Ectodermal cell (in vitro differentiated cells): ENCODE results near the gene MMP7.

Experiments
- H3K27ac ChIP-seq: 2 replicates; pipeline ENCODE4 v1.7.0; 2013; ENCODE audit warnings: mild to moderate bottlenecking, low read depth, low read length; ENCODE audit not compliant: insufficient read depth, poor library complexity, severe bottlenecking
- H3K27me3 ChIP-seq: 2 replicates; pipeline ENCODE4 v1.7.0; 2013; ENCODE audit warnings: mild to moderate bottlenecking, low read length; ENCODE audit not compliant: insufficient read depth, control insufficient read depth, poor library complexity, severe bottlenecking
- H3K36me3 ChIP-seq: one replicate; pipeline ENCODE4 v1.7.0; 2013; ENCODE audit warnings: low read length; ENCODE audit not compliant: control insufficient read depth, insufficient read depth
- H3K4me1 ChIP-seq: one replicate; pipeline ENCODE4 v1.7.0; 2013; ENCODE audit warnings: low read length; ENCODE audit not compliant: control insufficient read depth, insufficient read depth
- H3K4me3 ChIP-seq: 2 replicates; pipeline ENCODE4 v1.7.0; 2013; ENCODE audit warnings: low read depth, low read length, control low read depth; ENCODE audit not compliant: insufficient read depth
- H3K9me3 ChIP-seq: 2 replicates; pipeline ENCODE4 v1.7.0; 2013; ENCODE audit warnings: mild to moderate bottlenecking, low read length, moderate library complexity; ENCODE audit not compliant: control insufficient read depth
- WGBS, 2 experiments: methylation state at CpG; one replicate each; pipeline ENCODE4 v1.1.7; 2013; ENCODE audit warnings: missing lambda C conversion rate in 2 of 2; 5-methylcytosine and 5-hydroxymethylcytosine counted together

Gene MMP7

DNA sequence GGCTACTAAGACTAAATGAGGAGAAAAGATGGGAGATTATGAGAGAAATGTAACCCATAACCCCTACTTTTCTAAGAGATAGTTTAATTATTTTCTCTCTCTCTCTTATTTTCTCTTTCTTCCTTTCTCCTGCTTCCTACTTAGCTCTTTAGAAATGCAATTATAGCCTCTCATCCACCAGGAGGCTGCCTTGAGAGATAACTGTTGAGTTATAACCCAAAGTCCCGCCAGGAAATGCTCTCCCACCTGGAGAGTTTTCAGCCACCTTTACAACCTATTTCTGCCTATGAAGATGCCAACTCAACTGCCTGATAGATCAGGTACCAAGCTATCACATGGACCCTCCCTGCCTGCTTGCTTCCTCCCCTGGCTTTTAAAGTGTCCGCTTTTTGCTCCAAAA lies 44.0 kb downstream of the MMP7 start:
- no peaks in the 10 kb centered on the region for H3K36me3 ChIP-seq
- H3K27me3 ChIP-seq = no peaks in the 10 kb centered on the region
- no peaks in the 10 kb centered on the region for H3K4me1 ChIP-seq
- 82 to 85% methylated on average over 2 of the region's 2 CpGs for WGBS, 2 experiments
- H3K4me3 ChIP-seq = no peak overlapping the region
- no peak overlapping the region for H3K27ac ChIP-seq
- no peaks in the 10 kb centered on the region for H3K9me3 ChIP-seq

DNA sequence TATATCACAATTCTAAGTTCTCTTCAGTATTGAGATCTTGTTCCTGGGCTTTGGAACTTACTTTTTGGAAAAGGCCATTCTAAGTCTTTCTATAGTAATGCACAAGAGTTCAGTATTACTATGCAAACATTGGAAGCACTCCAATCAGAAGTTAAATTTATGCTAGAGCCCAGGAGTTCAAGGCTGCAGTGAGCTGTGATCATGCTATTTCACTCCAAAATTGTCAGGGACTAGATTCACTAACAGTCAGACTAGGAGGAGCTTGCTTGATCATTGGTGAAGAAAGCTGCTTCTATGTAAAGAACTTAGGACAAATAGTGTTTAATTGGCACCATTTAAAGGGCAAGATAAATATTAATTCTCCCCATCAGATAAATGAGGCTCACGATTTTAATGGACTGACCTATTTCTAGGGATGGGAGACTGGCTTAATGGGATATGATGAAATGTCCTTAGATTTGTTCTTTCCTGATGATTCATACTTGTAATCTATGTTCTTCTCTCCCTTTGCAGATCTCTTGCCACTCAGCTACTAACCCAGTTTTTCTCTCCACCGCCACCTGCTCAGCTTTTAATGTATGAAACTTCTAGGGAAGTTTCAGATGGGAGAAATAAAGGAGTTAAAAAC lies 45.3 kb downstream of the MMP7 start:
- whole genome bisulfite sequencing, 2 experiments = 90% methylated on average over 2 of the region's 2 CpGs; no CpG with 5 or more reads in 1 of the 2 experiments
- Histone ChIP-seq H3K9me3 (no peaks in the 10 kb centered on the region), H3K36me3 (no peaks in the 10 kb centered on the region), H3K4me1 (no peaks in the 10 kb centered on the region), H3K4me3 (no peak overlapping the region), H3K27ac (no peak overlapping the region), H3K27me3 (no peaks in the 10 kb centered on the region)

DNA sequence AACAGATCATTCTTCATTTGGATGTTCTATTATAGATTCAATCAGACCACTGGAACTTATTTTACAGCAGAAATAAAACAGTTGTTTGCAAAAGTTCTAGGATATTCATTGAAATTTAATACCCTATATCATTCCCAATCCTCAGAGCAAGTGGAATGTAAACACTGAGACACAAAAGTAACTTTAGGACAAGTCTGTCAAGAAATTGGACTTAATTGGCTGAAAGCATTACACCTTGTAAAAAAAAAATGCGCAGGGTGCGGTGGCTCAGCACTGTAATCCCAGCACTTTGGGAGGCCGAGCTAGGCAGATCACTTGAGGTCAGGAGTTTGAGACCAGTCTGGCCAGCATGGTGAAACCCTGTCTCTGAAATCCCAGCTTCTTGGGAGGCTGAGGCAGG lies 48.1 kb downstream of the MMP7 start:
- Histone ChIP-seq H3K27me3 (no peaks in the 10 kb centered on the region), H3K4me3 (no peak overlapping the region), H3K27ac (no peak overlapping the region), H3K4me1 (no peaks in the 10 kb centered on the region), H3K36me3 (no peaks in the 10 kb centered on the region), H3K9me3 (no peaks in the 10 kb centered on the region)
- whole genome bisulfite sequencing, 2 experiments = 62 to 64% methylated on average over 3 of the region's 3 CpGs

DNA sequence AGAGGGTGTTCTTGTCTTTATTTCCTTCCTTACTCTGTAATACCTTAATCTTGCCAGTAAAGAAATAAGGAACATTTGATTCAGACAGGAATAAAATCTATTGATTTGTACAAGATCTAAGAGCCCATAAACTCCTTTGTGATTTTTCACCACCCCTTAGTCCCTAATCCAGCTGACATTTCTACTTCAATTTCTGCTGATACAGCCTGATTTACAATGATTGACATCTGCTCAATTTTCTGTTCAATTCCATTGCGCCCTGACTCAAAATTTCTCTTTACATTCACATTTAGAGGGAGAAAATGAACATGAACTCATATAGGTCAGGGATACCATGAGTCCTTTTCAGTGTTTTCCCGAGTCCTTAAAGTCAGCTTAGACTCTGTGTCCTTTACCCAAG lies 50.8 kb downstream of the MMP7 start:
- H3K27me3 ChIP-seq = no peaks in the 10 kb centered on the region
- 96% methylated on average over 2 of the region's 2 CpGs for WGBS, 2 experiments
- peaks cover 5% of the 10 kb centered on the region for H3K4me1 ChIP-seq
- H3K4me3 ChIP-seq = no peak overlapping the region
- no peak overlapping the region for H3K27ac ChIP-seq
- no peaks in the 10 kb centered on the region for H3K9me3 ChIP-seq
- no peaks in the 10 kb centered on the region for H3K36me3 ChIP-seq

DNA sequence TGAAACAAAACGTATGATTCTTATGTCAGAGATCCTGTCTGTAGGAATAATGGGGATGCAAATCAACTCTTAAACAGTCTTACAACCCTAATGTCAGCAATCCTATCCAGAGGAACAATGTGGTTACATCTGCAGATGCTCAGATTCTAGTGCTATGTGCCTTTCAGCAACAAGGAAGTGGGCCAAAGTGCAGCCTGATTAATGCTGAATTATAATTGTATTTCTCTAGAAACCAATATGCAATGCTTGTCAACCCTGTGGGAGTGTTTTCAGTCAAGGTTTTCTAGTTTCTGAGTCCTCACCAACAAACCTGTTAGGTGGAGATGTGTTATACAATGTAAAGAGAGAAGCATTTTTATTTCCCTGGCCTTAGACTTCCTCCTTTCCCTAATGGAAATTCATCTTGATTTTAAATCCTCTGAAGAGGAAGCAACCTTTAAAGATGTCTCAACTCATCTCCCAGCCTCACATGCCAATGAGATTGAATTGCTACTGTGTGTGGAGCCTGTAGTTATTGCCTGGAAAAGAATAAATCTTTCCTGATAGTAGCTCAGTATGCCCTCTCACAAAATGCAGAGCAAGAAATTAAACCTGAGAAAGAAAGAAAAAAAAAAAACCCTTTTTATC lies 51.8 kb downstream of the MMP7 start:
- WGBS, 2 experiments = 67 to 70% methylated on average over 1 of the region's 1 CpG
- Histone ChIP-seq H3K9me3 (no peaks in the 10 kb centered on the region), H3K36me3 (no peaks in the 10 kb centered on the region), H3K4me3 (no peak overlapping the region), H3K4me1 (peaks cover 5% of the 10 kb centered on the region), H3K27ac (no peak overlapping the region), H3K27me3 (no peaks in the 10 kb centered on the region)

DNA sequence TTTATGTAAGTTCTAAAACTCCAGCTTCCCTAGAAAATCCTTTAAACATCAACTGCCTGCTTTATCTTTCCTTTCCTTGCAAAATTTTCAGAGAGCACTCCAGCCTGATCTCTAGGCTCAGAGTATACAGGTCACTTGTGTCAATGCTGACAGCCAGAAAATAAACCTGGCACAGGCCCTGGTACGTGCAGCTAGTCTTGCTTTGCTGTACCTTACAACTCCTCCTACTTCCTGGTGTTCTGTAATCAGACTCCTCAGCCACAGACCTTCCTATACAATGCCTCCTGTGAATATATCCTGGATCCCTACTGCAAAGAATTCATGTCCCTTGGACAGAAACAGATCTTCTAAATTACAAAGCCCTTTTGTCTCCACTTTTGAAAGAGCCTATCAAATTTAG lies 53.7 kb downstream of the MMP7 start:
- Histone ChIP-seq H3K27me3 (no peaks in the 10 kb centered on the region), H3K4me1 (peaks cover 5% of the 10 kb centered on the region), H3K4me3 (no peak overlapping the region), H3K36me3 (no peaks in the 10 kb centered on the region), H3K9me3 (no peaks in the 10 kb centered on the region), H3K27ac (no peak overlapping the region)
- WGBS, 2 experiments = 38 to 53% methylated on average over 1 of the region's 1 CpG

DNA sequence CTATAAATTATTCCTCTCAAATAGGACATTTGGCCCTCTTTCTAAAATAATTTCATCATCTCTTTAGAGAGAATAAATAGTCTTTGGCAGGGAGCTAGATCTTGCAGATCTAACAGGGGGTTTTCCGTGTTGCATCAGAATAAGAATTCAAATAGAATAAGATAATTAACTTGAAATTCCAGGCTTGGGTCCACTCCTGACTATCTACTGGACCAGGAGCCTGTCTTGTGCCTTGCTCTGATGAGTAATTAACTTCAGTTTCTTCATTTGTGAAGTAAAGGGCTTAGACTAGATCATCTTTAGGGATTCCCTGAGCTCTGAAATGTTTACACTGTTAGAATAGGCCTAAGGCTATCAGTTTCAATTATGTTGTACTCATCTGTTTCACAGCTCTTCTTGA lies 54.5 kb downstream of the MMP7 start:
- no peaks in the 10 kb centered on the region for H3K36me3 ChIP-seq
- H3K27ac ChIP-seq = no peak overlapping the region
- H3K27me3 ChIP-seq = no peaks in the 10 kb centered on the region
- WGBS, 2 experiments = 100% methylated on average over 1 of the region's 1 CpG; no CpG with 5 or more reads in 1 of the 2 experiments
- H3K4me3 ChIP-seq = no peak overlapping the region
- H3K9me3 ChIP-seq = no peaks in the 10 kb centered on the region
- H3K4me1 ChIP-seq = peaks cover 5% of the 10 kb centered on the region

DNA sequence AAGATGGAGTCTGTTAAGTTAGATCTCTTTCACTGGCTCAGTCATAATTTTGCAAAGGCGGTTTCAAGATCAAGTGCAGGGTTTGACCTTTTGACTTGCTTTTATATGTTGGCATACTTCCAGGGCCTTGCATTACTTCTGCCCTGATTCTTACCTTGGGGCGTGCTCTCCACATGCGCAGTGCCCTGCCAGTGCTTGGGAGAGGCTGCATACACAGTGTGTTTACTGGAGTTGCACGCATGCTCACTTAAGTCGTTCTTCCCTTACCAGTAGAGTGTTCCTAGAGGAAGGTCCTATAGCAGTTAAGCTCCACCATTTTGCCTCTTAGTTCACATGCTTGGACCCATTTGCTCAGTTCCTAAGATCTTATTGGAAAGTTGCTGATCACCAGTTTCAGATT lies 57.0 kb downstream of the MMP7 start:
- no peaks in the 10 kb centered on the region for H3K27me3 ChIP-seq
- 94 to 95% methylated on average over 5 of the region's 5 CpGs for WGBS, 2 experiments
- H3K36me3 ChIP-seq = no peaks in the 10 kb centered on the region
- peaks cover 5% of the 10 kb centered on the region for H3K4me1 ChIP-seq
- H3K9me3 ChIP-seq = no peaks in the 10 kb centered on the region
- no peak overlapping the region for H3K27ac ChIP-seq
- no peak overlapping the region for H3K4me3 ChIP-seq

DNA sequence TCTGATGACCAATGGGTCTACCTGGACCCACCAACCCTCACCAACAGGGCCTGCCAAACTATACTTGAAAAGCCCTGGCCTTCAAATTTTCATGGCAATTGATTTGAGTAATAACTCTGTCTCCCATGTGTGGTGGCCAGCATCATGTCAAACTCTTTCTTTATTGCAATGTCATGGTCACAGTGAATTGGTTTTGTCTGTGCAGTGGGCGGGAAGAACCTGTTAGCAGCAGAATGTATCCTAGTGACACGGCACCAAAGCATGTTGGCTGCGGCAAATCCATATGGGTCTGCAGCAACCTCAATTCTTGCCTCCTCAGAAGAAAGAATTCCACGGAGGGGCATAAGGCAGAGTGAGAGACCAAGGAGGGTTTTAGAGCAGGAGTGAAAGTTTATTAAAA lies 58.4 kb downstream of the MMP7 start:
- Histone ChIP-seq H3K36me3 (no peaks in the 10 kb centered on the region), H3K9me3 (no peaks in the 10 kb centered on the region), H3K4me3 (no peak overlapping the region), H3K4me1 (peaks cover 5% of the 10 kb centered on the region), H3K27me3 (no peaks in the 10 kb centered on the region), H3K27ac (no peak overlapping the region)
- WGBS, 2 experiments = 93 to 95% methylated on average over 4 of the region's 4 CpGs

DNA sequence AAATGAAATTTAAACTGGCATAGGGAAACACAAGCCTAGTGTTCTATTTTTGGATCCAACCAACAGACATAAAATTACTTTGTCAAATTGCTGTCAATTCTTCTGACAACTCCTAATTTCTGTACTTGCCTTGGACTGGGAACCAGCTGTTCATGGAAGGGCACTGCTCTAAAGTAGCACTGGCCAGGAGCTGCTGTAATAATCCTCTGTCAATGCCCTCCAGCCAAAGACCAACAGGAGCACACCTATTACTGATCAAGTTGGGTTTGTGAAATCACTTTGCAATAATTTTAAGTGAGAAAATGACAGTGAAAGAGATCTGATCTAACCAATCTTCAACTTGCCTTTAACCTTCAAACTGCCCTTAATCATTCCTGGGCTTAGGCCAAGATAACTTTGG lies 59.1 kb downstream of the MMP7 start:
- no peaks in the 10 kb centered on the region for H3K36me3 ChIP-seq
- H3K9me3 ChIP-seq = no peaks in the 10 kb centered on the region
- no peaks in the 10 kb centered on the region for H3K4me1 ChIP-seq
- H3K27ac ChIP-seq = no peak overlapping the region
- no peaks in the 10 kb centered on the region for H3K27me3 ChIP-seq
- H3K4me3 ChIP-seq = no peak overlapping the region
